ENCODE data around the gene CLDND2.

- TF ChIP-seq CTCF (IDR thresholded peaks at IDR 0.05) (no peak), POLR2A (IDR thresholded peaks at IDR 0.05) (no peak)
Measured at GRCh38 chr19:51402117-51402516, 33.3 kb upstream of the CLDND2 start.
